SK-N-SH treated with all-trans-retinoic acid at 6 μM for 48 hours (cell line): Measurements from ENCODE around the gene OTOF.

Experiments
- ATAC-seq: fragments of 200-7000 bp; cut with Tn5 transposase; 3 replicates; pipeline ENCODE4 v1.9.1; 2020; ENCODE audit warnings: mild to moderate bottlenecking, moderate library complexity
- ARNTL ChIP-seq: fragments of 450-650 bp; formaldehyde crosslinking; IDR thresholded peaks from 2 replicates; pipeline ENCODE4 v1.5.0; 2020; ENCODE audit warnings: low read depth, mild to moderate bottlenecking, moderate library complexity, borderline replicate concordance
- BACH2 ChIP-seq: fragments of 250-450 bp; sonication (Bioruptor Pico); IDR thresholded peaks from 2 replicates; pipeline ENCODE4 v1.9.0; 2021; ENCODE audit warnings: mild to moderate bottlenecking, borderline replicate concordance
- CREB5 ChIP-seq: fragments of 250-450 bp; sonication (Bioruptor Pico); IDR thresholded peaks from 2 replicates; pipeline ENCODE4 v1.5.1; 2020; ENCODE audit warnings: low read depth, mild to moderate bottlenecking, moderate library complexity
- CSDC2 ChIP-seq: fragments of 250-450 bp; sonication (Bioruptor Pico); IDR thresholded peaks from 2 replicates; pipeline ENCODE4 v1.5.0; 2020; ENCODE audit warnings: mild to moderate bottlenecking, moderate library complexity
- CSRNP3 ChIP-seq: fragments of 250-450 bp; sonication (Bioruptor Pico); IDR thresholded peaks from 2 replicates; pipeline ENCODE4 v1.5.1; 2021; ENCODE audit warnings: mild to moderate bottlenecking, moderate library complexity
- ESRRG ChIP-seq: fragments of 250-450 bp; sonication (Bioruptor Pico); IDR thresholded peaks from 2 replicates; pipeline ENCODE4 v1.6.1; 2021; ENCODE audit warnings: mild to moderate bottlenecking
- GLIS3 ChIP-seq: fragments of 250-450 bp; sonication (Bioruptor Pico); IDR thresholded peaks from 2 replicates; pipeline ENCODE4 v1.5.0; 2020; ENCODE audit warnings: mild to moderate bottlenecking, moderate library complexity
- ISL1 ChIP-seq: fragments of 250-450 bp; sonication (Bioruptor Pico); IDR thresholded peaks from 2 replicates; pipeline ENCODE4 v2.1.2; 2022; ENCODE audit warnings: mild to moderate bottlenecking, moderate library complexity
- OSR1 ChIP-seq: fragments of 250-450 bp; sonication (Bioruptor Pico); IDR thresholded peaks from 2 replicates; pipeline ENCODE4 v1.8.0; 2022; ENCODE audit warnings: moderate library complexity, mild to moderate bottlenecking, inconsistent platforms
- PATZ1 ChIP-seq: fragments of 250-450 bp; sonication (Bioruptor Pico); IDR thresholded peaks from 2 replicates; pipeline ENCODE4 v1.8.0; 2020; ENCODE audit warnings: mild to moderate bottlenecking, moderate library complexity, borderline replicate concordance
- POU6F1 ChIP-seq: fragments of 250-450 bp; sonication (Bioruptor Pico); IDR thresholded peaks from 2 replicates; pipeline ENCODE4 v1.8.0; 2021; ENCODE audit warnings: low read depth, mild to moderate bottlenecking, moderate library complexity, borderline replicate concordance
- PPARA ChIP-seq: fragments of 250-450 bp; sonication (Bioruptor Pico); IDR thresholded peaks from 2 replicates; pipeline ENCODE4 v1.5.0; 2020; ENCODE audit warnings: mild to moderate bottlenecking, borderline replicate concordance
- SNAI2 ChIP-seq: fragments of 250-450 bp; sonication (Bioruptor Pico); IDR thresholded peaks from 2 replicates; pipeline ENCODE4 v1.5.0; 2020; ENCODE audit warnings: mild to moderate bottlenecking, moderate library complexity
- TCF4 ChIP-seq: fragments of 250-450 bp; sonication (Bioruptor Pico); IDR thresholded peaks from 2 replicates; pipeline ENCODE4 v1.8.0; 2021; ENCODE audit warnings: mild to moderate bottlenecking, moderate library complexity, borderline replicate concordance
- TSHZ2 ChIP-seq: fragments of 250-450 bp; sonication (Bioruptor Pico); IDR thresholded peaks from 2 replicates; pipeline ENCODE4 v1.5.0; 2020; ENCODE audit warnings: mild to moderate bottlenecking, moderate library complexity
- ZFP30 ChIP-seq: fragments of 450-650 bp; formaldehyde crosslinking; IDR thresholded peaks from 2 replicates; pipeline ENCODE4 v1.5.0; 2022; ENCODE audit warnings: mild to moderate bottlenecking, moderate library complexity
- ZNF565 ChIP-seq: fragments of 450-650 bp; formaldehyde crosslinking; conservative IDR thresholded peaks from 2 replicates; pipeline ENCODE4 v1.5.0; 2020; ENCODE audit warnings: low read depth, mild to moderate bottlenecking, moderate library complexity
- ZNF70 ChIP-seq: fragments of 450-650 bp; formaldehyde crosslinking; IDR thresholded peaks from 2 replicates; pipeline ENCODE4 v1.5.0; 2020; ENCODE audit warnings: mild to moderate bottlenecking, moderate library complexity
- ZNF8 ChIP-seq: fragments of 450-650 bp; formaldehyde crosslinking; IDR thresholded peaks from 2 replicates; pipeline ENCODE4 v1.5.0; 2020; ENCODE audit warnings: mild to moderate bottlenecking, moderate library complexity

Gene OTOF

GRCh38 chr2:26414311-26414710 is 63.6 kb downstream of the OTOF start (continued):
- TF ChIP-seq SNAI2 (CRISPR knock-in tag) (no peak), GLIS3 (no peak), ESRRG (CRISPR knock-in tag) (no peak)
- TF ChIP-seq, all 23 proteins: peak for 0

- TF ChIP-seq CREB5 (CRISPR knock-in tag) (no peak), ZNF8 (CRISPR knock-in tag) (no peak), ISL1 (CRISPR knock-in tag) (no peak), ESRRG (CRISPR knock-in tag) (no peak), GLIS3 (no peak), CSRNP3 (CRISPR knock-in tag) (no peak), ZFP30 (no peak), PATZ1 (CRISPR knock-in tag) (no peak)
- ATAC-seq, result no peak
Observed at GRCh38 chr2:26412091-26412673, 65.7 kb downstream of the OTOF start.

GRCh38 chr2:26411419-26411818 is 66.5 kb downstream of the OTOF start:
- no peak for ATAC-seq
- TF ChIP-seq BACH2 (CRISPR knock-in tag) (no peak), ZNF565 (CRISPR knock-in tag) (no peak), CSDC2 (CRISPR knock-in tag) (no peak), PPARA (CRISPR knock-in tag) (no peak), TCF4 (CRISPR knock-in tag) (no peak), ARNTL (no peak), TSHZ2 (CRISPR knock-in tag) (no peak), SNAI2 (CRISPR knock-in tag) (no peak), OSR1 (CRISPR knock-in tag) (no peak), ZNF8 (CRISPR knock-in tag) (no peak), ZNF70 (CRISPR knock-in tag) (no peak), ZFP30 (no peak), CSRNP3 (CRISPR knock-in tag) (no peak), POU6F1 (CRISPR knock-in tag) (no peak), GLIS3 (no peak), CREB5 (CRISPR knock-in tag) (no peak)
